LNCaP clone FGC (cell line): Measurements from ENCODE around the gene F13B.
"Not testable (repeated sequence)": the region's sequence is repeated elsewhere in the genome, so short reads cannot be mapped to it uniquely, and the experiment has no call there.

Source experiments
- DNase-seq: peaks from one replicate; pipeline ENCODE4 v3.0.0-alpha.2; 2011; ENCODE audit warnings: low read depth
- H3K4me3 ChIP-seq: 2 replicates; pipeline ENCODE4 v1.5.1; 2011; ENCODE audit warnings: mild to moderate bottlenecking, low read depth, low read length, control low read depth
- TF ChIP-seq, protein P1 (sequence below): IDR thresholded peaks from 2 replicates; pipeline ENCODE4 v1.5.1; 2012; ENCODE audit warnings: mild to moderate bottlenecking; ENCODE audit not compliant: control insufficient read depth, insufficient read depth; ENCODE audit errors: extremely low read depth

F13B gene

GRCh38 chr1:197066719-197067456 is at the start of gene F13B:
Gene F13B, minus strand, starts transcription at chr1:197067260. Its CDS starts 37 bp downstream, at chr1:197067223.
- TF ChIP-seq, protein P1, sequence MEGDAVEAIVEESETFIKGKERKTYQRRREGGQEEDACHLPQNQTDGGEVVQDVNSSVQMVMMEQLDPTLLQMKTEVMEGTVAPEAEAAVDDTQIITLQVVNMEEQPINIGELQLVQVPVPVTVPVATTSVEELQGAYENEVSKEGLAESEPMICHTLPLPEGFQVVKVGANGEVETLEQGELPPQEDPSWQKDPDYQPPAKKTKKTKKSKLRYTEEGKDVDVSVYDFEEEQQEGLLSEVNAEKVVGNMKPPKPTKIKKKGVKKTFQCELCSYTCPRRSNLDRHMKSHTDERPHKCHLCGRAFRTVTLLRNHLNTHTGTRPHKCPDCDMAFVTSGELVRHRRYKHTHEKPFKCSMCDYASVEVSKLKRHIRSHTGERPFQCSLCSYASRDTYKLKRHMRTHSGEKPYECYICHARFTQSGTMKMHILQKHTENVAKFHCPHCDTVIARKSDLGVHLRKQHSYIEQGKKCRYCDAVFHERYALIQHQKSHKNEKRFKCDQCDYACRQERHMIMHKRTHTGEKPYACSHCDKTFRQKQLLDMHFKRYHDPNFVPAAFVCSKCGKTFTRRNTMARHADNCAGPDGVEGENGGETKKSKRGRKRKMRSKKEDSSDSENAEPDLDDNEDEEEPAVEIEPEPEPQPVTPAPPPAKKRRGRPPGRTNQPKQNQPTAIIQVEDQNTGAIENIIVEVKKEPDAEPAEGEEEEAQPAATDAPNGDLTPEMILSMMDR, result peak; percentile 41
- no peak for DNase-seq
- no peak within 1 kb of the TSS for H3K4me3 ChIP-seq

GRCh38 chr1:197116156-197116555 is 49.1 kb upstream of the F13B start:
- TF ChIP-seq, protein P1, result no peak
- no peak for DNase-seq

GRCh38 chr1:197106869-197107268 is 39.8 kb upstream of the F13B start:
- TF ChIP-seq, protein P1, result no peak
- no peak overlapping the region for H3K4me3 ChIP-seq
- DNase-seq, result no peak

More at GRCh38 chr1:197116156-197116555, 49.1 kb upstream of the F13B start:
- no peak overlapping the region for H3K4me3 ChIP-seq

- TF ChIP-seq, protein P1, result no peak
- no peak overlapping the region for H3K4me3 ChIP-seq
- no peak for DNase-seq
Observed at GRCh38 chr1:197103300-197103699, 36.2 kb upstream of the F13B start.

DNA sequence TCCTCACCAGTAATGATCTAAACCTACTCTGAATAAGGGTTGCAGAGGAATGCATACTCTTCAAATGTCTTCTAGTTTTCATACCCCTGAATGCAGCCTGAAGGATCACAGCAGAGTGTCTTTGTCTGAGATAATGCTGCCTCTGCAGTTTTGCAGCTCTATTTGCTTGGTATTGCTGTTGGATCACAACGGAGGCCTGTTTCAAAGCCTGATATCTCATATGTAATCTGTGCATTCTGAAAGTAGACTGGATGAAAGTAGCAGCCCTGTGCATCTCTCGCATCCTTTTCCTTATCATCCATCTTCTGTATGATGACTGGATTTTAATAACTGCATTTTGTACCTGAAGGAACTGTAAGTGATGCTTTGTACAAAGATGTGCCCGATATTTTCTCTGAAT is 34.9 kb upstream of the F13B start:
- DNase-seq, result no peak
- TF ChIP-seq, protein P1, result no peak
- H3K4me3 ChIP-seq, result no peak overlapping the region

- TF ChIP-seq, protein P1, result no peak
- no peak for DNase-seq
- no peak overlapping the region for H3K4me3 ChIP-seq
Observed at GRCh38 chr1:197100677-197101076, 33.6 kb upstream of the F13B start.

DNA sequence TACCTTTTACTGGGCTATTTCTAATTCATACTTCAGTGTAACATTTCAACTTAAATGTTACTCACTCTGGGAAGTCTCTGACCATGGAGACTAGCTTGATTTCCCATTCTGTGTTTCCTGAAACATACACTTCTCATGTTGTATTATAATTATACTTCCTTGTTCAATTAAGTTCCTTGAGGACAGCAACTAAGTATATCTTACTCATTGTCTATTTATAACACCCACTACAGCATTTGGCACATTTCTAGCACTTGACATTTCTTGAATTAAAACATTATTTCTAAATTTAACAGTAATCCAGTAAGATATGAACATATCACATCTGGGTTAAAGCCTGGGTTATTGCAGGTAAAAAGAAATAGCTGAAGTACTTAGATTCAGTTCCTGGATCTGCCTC is 32.4 kb upstream of the F13B start:
- no peak for DNase-seq
- TF ChIP-seq, protein P1, result no peak
- no peak overlapping the region for H3K4me3 ChIP-seq

- DNase-seq, H3K4me3 ChIP-seq: not testable (repeated sequence)
Observed at GRCh38 chr1:197096971-197097370, 29.9 kb upstream of the F13B start.
